Uterus (tissue), 2 donors: ENCODE data around the gene GATAD2A.

Source experiments
- POLR2A ChIP-seq, 2 donors: fragments of 450-650 bp; IDR thresholded peaks; one replicate each; pipeline ENCODE4 v1.6.1; 2016; ENCODE audit warnings: antibody characterized with exemption in 2 of 2, mild to moderate bottlenecking in 1 of 2, moderate library complexity in 1 of 2
- TF ChIP-seq, protein P1 (sequence below), 4 experiments: fragments of 200-600 bp in 2 of 4; fragments of 450-650 bp in 2 of 4; sonication (generic) in 2 of 4; IDR thresholded peaks; one replicate each; pipeline ENCODE4 v1.5.1; 2016 to 2019; ENCODE audit warnings: antibody characterized with exemption in 4 of 4, mild to moderate bottlenecking in 2 of 4, moderate library complexity in 1 of 4

DNA sequence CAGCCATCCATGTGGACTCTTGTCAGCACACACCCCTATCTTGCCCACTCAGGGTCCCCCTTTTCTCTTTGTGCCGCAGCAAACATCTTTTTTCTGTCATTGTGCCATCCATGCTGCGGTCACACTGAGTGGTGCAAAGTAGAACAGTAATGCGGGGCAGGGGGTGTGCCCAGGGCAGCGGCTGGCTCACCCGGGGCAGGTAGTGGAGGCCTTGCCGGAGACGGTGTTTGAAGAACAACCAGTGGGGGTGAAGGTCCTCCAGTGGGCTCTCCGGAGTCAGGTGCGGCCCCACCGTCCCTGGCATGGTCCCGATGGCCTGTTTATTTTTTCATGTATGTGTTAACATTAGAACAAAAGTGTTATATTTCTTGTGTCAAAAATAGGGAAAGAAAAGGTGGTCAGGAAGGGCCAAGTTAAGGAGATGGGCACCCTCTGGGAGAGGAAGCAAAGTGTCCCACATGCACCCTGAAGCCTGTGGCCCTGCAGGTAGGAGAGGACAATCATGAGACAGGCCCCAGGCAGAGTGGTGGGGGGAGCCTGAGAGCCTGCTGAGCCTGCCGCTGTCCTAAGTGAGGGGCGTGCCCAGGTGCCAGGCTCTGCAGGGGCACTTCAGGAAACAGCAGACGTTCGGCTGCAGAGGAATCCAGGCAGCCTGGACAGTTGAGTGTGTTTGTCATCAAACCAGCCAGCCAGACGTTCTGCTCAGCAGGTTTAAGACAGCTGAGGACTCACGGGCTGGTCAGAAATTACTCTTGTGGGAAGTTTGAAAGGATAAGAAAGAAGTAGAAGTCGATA lies 97.5 kb downstream of the GATAD2A start:
- TF ChIP-seq POLR2A (IDR thresholded peaks at IDR 0.05): no peak
- TF ChIP-seq, protein P1, sequence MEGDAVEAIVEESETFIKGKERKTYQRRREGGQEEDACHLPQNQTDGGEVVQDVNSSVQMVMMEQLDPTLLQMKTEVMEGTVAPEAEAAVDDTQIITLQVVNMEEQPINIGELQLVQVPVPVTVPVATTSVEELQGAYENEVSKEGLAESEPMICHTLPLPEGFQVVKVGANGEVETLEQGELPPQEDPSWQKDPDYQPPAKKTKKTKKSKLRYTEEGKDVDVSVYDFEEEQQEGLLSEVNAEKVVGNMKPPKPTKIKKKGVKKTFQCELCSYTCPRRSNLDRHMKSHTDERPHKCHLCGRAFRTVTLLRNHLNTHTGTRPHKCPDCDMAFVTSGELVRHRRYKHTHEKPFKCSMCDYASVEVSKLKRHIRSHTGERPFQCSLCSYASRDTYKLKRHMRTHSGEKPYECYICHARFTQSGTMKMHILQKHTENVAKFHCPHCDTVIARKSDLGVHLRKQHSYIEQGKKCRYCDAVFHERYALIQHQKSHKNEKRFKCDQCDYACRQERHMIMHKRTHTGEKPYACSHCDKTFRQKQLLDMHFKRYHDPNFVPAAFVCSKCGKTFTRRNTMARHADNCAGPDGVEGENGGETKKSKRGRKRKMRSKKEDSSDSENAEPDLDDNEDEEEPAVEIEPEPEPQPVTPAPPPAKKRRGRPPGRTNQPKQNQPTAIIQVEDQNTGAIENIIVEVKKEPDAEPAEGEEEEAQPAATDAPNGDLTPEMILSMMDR (IDR thresholded peaks at IDR 0.05): no peak
